T-helper 1 cell treated with Interleukin-12 subunit alpha and Interleukin-12 subunit beta and Interleukin-4 antibody, amounts not matched to agents 30 ng/mL and 1 ng/mL, for 36 hours (primary cell): ENCODE results near the gene GOLGA6L1. TPM values are rescaled to one million over a fixed set of nuclear protein-coding genes. Genes with fewer than 3 reads are reported as not detected.
"Not testable (repeated sequence)": the region's sequence is repeated elsewhere in the genome, so short reads cannot be mapped to it uniquely, and the experiment has no call there.

ENCODE experiments used
- intact Hi-C: fragments of 100-400 bp; cut with micrococcal nuclease; formaldehyde crosslinking; loops from one replicate; pipeline ENCODE4 v1.15.1; 2024
- total RNA-seq: library from RNA; stranded (reverse); gene quantifications from 2 replicates; pipeline ENCODE4 v1.2.3, GENCODE V29; 2022

The GOLGA6L1 gene
- total RNA-seq, result not detected in 2 replicates

DNA sequence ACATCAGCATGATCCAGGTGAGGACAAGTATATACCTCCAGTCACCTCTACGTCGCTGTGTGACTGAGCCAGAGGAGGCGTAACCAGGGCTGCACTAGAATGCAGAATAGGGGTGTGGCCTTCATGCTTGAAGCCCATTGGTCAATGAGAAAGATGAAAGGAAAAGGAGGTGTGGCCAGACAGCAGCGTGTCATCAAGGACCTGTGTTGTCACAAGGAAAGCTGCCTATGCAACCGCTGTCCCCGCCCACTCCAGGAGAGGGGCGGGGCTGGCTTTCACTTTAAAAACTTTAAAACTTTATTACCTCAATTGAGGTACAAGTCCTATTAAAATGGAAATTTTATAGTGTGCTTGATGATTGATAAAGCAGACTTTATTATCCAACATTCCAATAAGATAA lies at the start of gene GOLGA6L1:
Gene GOLGA6L1, minus strand, starts transcription at position 101 of the 400 bp plus-strand sequence. Its CDS starts 91 bp downstream, at position 10.
- intact Hi-C loops, result not testable (repeated sequence)

GRCh38 chr15:23181201-23181600 lies 44.6 kb upstream of the GOLGA6L1 start:
- intact Hi-C loops, result not testable (repeated sequence)

DNA sequence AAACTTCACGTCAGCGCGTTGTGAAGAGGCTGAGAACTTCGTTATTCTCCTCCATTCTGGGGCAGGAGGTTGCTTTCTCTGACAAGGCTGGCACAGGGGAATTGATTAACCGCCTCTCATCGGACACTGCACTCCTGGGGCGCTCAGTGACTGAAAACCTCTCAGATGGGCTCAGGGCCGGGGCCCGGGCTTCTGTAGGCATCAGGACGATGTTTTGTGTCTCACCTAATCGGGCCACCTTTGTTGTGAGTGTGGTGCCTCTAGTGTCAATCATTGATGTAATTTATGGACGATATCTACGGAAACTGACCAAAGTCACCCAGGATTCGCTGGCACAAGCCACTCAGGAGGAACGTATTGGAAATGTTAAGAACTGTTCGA lies 43.9 kb upstream of the GOLGA6L1 start:
- intact Hi-C loops, result not testable (repeated sequence)

DNA sequence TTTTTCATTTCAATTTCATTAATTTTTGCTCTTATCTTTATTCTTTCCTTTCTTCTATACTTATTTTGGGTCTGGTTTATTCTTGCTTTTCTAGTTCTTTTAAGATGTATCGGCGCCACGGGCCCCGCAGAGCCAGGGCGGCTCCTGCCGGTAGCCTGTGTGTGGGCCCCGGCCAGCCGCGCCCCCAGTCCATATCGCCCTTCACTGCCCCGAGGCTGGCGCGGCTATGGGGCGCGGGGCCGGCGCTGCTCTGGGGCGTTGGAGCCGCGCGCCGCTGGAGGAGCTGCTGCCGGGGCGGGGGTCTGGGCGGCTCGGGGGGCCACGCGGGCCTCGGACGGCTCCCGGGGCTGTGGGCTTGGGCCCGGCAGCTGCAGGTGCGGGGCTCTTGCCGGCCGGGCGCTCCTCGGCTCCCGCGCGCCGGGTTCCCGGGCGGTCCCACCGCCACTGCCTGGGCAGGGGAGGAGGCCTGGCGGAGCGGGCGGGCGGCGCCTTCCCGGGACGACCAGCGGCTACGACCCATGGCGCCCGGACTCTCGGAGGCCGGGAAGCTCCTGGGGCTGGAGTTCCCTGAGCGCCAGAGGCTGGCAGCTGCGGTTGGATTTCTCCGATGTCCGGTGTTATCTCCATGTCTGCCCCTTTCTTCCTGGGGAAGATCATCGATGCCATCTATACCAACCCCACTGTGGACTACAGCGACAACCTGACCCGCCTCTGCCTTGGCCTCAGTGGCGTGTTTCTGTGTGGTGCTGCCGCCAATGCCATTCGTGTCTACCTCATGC lies 43.3 kb upstream of the GOLGA6L1 start:
- intact Hi-C loops, result not testable (repeated sequence)

DNA sequence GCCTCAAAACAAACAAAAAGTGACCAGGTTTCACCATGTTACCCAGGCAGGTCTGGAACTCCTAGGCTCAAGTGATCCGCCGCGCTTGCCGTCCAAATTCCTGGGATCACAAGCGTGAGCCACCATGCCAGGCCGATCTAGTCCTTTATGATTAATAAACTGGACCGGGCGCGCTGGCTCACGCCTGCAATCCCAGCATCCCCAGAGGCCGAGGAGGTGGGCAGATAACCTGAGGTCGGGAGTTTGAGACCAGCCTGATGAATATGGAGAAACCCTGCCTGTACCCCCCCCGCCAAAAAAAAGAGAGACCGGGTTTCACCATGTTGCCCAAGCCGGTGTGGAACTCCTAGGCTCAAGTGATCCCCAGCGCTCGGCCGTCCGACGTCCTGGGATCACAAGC lies 40.1 kb upstream of the GOLGA6L1 start:
- intact Hi-C loops, result not testable (repeated sequence)

DNA sequence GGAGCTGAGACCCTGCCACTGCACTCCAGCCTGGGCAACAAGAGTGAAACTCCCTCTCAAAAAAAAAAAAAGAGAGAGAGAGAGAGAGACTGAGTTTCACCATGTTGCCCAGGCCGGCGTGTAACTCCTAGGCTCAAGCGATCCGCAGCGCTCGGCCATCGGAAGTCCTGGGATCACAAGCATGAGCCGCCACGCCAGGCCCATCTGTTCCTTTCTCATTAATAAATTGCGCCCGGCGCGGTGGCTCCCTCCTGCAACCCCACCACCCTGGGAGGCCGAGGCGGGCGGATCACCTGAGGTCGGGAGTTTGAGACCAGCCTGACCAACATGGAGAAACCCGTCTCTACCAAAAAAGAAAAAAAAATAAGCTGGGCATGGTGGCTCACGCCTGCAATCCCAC lies 39.0 kb upstream of the GOLGA6L1 start:
- intact Hi-C loops, result not testable (repeated sequence)

GRCh38 chr15:23174609-23175140 lies 38.1 kb upstream of the GOLGA6L1 start:
- intact Hi-C loops, result not testable (repeated sequence)

DNA sequence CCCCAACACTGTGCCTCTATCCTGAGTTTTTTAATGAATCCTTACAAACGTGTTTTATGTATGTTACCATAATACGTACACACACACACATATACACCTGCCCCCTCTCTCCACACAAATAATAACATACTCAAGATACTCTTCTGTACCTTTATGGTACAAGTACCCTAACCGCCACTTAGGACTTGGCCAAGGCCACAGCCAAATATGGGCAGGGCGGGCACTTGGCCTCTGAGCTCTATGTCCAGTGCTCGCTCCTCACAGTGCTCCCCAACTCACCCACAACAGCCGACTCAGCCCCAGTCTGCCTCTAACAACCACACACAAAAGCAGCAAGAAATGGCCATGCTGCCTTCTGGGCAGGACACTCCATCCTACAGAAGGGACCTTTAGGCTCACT lies 3.8 kb downstream of the GOLGA6L1 start:
- intact Hi-C loops, result not testable (repeated sequence)

DNA sequence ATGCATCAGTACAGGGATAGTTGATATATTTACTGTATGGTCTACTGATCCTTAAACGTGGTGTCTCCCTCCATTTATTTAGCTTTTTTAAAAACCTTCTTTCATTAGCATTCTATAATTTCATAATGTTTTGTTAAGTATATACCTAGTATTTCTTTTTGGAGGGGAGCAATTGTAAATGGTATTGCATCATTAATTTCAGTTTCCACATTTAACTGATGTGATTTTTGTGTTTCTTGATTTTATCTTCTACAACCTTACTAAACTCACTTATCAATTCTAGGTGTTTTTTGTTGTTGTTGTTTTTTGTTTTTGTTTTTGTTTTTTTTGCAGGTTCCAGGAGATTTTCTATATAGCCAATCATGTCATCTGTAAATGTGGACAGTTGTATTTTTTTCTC lies 18.4 kb downstream of the GOLGA6L1 start:
- intact Hi-C loops, result no loop called here

DNA sequence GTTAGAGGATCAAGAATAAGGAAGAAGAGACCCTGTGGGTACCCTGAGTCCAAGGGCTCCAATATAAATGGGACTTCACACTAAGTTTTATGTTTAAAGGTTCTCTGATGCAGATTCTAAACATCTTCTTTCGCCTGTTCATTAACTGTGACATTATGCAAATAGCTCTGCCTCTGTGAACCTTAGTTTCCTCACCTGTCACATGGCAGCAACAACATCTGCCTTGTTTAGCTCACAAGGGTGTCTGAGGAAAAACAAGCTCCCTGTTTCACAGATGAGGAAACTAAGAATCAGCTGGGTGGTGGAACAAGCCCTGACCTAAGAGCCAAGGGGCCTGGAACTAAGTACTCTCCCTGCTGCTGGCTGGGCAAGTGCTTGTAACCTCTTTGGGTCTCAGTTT lies 40.8 kb downstream of the GOLGA6L1 start:
- intact Hi-C loops, result no loop called here

GRCh38 chr15:23083115-23083514 lies 53.5 kb downstream of the GOLGA6L1 start:
- intact Hi-C loops, result no loop called here

DNA sequence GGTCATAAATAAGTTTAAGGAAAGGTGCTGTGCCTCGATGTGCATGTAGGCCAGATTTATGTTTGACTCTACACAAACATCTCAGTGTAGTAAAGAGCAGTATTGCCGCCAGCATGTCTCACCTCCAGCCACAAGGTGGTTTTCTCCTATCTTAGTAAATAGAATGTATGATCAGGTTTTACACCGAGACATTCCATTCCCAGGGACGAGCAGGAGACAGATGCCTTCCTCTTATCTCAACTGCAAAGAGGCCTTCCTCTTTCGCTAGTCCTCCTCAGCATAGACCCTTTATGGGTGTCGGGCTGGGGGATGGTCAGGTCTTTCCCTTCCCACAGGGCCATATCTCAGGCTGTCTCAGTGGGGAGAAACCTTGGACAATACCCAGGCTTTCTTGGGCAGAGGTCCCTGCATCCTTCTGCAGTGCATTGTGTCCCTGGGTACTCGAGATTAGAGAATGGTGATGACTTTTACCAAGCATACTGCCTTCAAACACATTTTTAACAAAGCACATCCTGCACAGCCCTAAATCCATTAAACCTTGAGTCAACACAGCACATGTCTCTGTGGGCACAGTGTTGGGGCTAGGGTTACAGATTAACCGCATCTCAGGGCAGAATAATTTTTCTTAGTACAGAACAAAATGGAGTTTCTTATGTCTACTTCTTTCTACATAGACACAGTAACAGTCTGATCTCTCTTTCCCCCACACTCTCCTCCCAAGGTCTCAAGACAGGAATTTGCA lies 54.5 kb downstream of the GOLGA6L1 start:
- intact Hi-C loops, result not testable (repeated sequence)

- intact Hi-C loops, result no loop called here
Measured at GRCh38 chr15:23081271-23081670, 55.4 kb downstream of the GOLGA6L1 start.

- intact Hi-C loops, result no loop called here
Measured at GRCh38 chr15:23079766-23080165, 56.9 kb downstream of the GOLGA6L1 start.

Other genes with a start within 250 kb of the GOLGA6L1 start
- gene CYFIP1, start 156.5 kb downstream of the GOLGA6L1 start, total RNA-seq, result 40.6 and 41.4 TPM in 2 replicates
- 18.2 and 18.8 TPM in 2 replicates for gene TUBGCP5, start 97.3 kb downstream of the GOLGA6L1 start, total RNA-seq
- gene GOLGA6L26, start 197.4 kb upstream of the GOLGA6L1 start, total RNA-seq, result not detected in 2 replicates
- 0.61 and 0.71 TPM in 2 replicates for gene GOLGA8S, start 217.9 kb upstream of the GOLGA6L1 start, total RNA-seq